Measurements from ENCODE around the gene KLHL2.

The KLHL2 gene

GRCh38 chr4:165367040-165367439 is 159.7 kb downstream of the KLHL2 start:
- ATAC-seq (no peak), DNase-seq (no peak)

- ATAC-seq (no peak), DNase-seq (no peak)
Measured at GRCh38 chr4:165368114-165368513, 160.8 kb downstream of the KLHL2 start.

GRCh38 chr4:165368567-165368966 is 161.2 kb downstream of the KLHL2 start:
- DNase-seq = no peak
- ATAC-seq = no peak

- no peak for DNase-seq
Measured at GRCh38 chr4:165369522-165369921, 162.2 kb downstream of the KLHL2 start.

GRCh38 chr4:165370530-165370929 is 163.2 kb downstream of the KLHL2 start:
- no peak for ATAC-seq

More at GRCh38 chr4:165369522-165369921, 162.2 kb downstream of the KLHL2 start:
- no peak for ATAC-seq

More at GRCh38 chr4:165370530-165370929, 163.2 kb downstream of the KLHL2 start:
- no peak for DNase-seq

All from stimulated activated naive CD8-positive, alpha-beta T cell treated with anti-CD3 and anti-CD28 coated beads, Interleukin-15, Interleukin-2, amounts not matched to agents 100 U/mL and 50 U/mL, for 24 hours (primary cell).